Activated CD4-positive, alpha-beta T cell treated with anti-CD3 and anti-CD28 coated beads for 24 hours (primary cell): ENCODE measurements around the gene TNC.

Experiments
- DNase-seq, 2 donors: peaks; one replicate each; pipeline ENCODE4 v3.0.0-alpha.2; 2020; ENCODE audit warnings: low read depth in 2 of 2

TNC gene

GRCh38 chr9:115103746-115104477, 14.0 kb downstream of the TNC start:
- no peak for DNase-seq

- DNase-seq = no peak
These were observed 18.1 kb downstream of the TNC start for GRCh38 chr9:115099901-115100300.

DNA sequence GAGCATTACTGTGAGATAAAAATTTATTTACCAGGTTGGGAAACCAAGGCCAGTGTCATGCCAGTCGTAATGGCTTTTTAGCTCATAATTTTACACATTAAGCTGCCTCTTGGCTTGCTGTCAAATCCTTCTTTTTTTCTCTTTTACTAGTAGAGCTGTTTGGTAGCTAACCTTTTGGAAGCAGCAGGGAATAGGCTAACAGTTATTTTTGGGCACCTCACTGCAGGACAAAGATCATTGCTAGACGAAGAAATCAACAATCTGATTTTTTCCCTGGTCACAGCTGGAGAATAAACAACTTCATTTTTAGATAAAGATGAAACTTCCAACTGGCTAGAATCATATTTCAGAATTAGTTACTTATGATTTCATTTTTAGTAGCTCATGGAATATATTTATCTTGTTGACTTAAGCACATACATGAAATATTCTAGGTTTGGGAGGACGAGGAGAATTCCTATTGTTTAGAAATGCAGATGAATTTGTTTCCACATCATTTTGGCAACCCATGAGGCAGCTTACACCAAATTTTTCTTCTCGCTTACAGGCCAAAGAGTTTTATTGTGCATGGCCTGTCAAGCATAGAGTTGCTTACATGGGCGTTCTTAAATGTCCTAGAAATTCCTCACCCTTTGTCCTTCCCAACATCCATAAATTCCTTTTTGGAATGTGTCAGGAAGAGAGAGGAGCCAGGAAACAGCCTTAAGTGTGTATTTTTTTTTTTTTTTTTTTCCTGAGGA, 19.6 kb downstream of the TNC start:
- no peak for DNase-seq

DNA sequence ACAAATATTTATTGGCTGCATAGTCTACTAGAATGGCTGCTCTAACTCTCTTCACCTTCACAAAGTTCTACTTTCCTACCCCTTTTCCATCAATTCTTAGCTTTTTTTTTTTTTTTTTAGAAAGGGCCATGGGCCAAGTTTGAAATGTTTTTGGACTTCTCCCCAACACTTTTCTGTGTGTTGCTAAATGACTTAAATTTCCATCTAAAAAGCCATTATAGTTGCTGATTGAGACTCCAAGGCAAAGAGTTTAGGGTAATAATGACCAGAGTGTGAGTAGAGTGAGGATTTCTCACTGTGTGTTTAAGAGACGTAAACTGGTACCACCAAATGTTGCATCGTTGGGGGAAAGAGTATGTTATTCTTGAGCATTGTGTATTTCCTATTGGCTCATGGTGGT, 24.4 kb downstream of the TNC start:
- DNase-seq = no peak

GRCh38 chr9:115090486-115090885, 27.5 kb downstream of the TNC start:
- DNase-seq = no peak

DNA sequence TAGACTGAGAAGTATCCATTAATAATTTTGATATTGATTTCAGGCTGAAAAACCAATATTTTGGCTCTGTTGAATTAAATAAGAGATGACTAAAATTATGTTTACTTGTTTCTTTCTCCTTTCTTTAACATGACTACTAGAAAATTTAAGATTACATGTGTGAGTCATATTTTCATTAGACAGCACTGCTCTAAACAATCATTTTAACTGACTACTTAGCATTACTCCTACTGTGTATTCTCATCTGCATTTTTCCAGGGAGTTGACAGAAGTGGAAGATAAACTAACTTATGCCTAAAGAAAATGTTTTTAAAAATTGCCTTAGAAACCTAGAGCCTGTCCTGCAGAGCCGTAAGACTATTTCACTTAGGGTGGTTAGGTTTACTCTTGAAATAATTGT, 29.1 kb downstream of the TNC start:
- no peak for DNase-seq

- no peak for DNase-seq
These were observed 31.1 kb downstream of the TNC start for GRCh38 chr9:115086886-115087285.

DNA sequence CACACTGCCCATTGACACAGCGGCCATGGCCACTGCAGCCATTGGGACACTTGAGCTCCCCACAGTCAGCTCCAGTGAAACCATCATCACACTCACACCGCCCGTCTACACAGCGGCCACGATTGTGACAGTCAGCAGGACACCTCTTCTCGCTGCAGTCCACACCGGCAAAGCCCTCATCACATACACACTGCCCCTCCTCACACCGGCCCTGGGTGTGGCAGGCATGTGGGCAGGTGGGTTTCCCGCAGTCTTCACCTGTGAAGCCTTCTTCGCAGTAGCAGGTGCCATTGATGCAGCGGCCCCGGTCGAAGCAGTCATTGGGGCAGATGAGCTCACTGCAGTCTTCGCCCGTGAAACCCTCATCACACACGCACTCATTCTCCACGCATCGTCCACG, 31.5 kb downstream of the TNC start:
- no peak for DNase-seq

GRCh38 chr9:115085773-115086377, 32.1 kb downstream of the TNC start:
- DNase-seq = no peak

DNA sequence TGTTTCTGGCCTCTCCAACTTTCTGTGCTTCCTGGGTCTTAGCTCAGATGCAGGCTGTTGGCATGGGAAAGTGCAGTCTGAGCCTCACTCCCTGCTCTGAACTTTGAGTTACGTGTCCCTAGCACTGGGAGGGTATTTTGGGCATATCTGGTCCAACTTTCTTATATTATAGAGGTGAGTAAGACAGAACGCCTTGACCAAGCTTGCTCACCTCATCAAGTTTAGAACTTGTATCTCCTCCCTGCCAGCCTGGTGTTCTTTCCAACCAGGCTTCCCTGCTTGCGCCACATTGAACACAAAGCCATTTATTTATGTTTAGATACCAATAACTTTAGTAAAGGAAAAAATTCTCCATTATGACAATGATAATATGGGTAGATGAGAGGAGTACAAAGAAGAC, 33.2 kb downstream of the TNC start:
- no peak for DNase-seq

GRCh38 chr9:115084157-115084556, 33.8 kb downstream of the TNC start:
- DNase-seq = no peak

GRCh38 chr9:115080242-115080641, 37.7 kb downstream of the TNC start:
- no peak for DNase-seq

DNA sequence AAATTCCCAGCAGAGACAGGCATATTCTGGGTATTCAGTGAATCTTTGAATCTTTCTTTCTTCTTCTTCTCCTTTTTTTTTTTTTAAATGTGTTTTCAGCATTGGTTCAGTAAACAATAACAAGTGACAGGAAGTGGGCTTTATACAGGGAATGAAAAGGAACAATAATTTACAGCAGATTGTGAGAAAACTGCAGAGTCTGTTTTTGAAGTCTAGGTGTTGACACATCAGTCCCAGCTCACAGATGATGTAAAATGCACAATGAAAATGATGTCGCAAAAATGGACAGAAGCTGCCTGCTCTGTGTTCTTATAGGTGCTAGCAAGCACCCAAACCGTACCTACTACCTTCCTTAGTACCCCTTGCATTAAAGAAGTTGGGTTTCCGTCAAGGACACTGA, 38.8 kb downstream of the TNC start:
- DNase-seq = no peak

DNA sequence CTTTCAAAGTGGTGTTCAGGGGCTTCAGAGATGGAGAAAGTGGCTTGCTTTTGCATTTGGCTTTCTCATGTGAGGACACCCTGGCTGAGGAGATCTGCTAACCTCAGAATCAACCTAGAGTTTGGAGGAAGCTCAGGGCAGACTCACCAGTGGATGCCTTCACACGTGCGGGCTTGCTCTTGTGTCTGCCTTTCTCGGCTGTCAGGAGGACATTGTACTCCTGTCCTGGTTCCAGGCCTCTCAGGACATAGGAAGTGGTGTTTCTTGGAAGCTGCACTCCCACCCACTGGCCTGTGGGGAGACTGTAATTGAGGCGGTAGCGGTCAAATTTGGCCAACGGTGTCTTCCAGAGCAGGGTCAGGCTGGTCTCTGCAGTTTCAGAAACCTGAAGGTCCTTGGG, 44.5 kb downstream of the TNC start:
- DNase-seq = no peak

DNA sequence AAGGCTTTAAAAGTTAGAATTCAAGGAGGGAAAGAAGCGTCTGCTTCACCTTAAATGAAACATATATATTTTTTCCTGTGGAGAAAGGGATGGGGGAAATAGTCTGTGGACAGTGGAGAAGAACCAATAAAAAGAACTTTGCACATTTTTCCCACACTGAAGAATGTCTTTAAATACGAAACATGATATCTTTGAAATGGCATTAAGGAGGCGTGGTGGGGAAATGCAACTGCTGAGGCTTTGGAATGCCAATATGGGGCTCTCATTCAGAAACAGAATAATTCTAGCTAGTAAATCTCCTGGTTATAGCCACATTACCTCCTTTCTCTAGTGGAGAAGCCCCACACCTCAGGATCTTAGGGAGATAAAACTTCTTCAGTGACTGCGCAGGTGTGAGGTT, 46.8 kb downstream of the TNC start:
- no peak for DNase-seq

DNA sequence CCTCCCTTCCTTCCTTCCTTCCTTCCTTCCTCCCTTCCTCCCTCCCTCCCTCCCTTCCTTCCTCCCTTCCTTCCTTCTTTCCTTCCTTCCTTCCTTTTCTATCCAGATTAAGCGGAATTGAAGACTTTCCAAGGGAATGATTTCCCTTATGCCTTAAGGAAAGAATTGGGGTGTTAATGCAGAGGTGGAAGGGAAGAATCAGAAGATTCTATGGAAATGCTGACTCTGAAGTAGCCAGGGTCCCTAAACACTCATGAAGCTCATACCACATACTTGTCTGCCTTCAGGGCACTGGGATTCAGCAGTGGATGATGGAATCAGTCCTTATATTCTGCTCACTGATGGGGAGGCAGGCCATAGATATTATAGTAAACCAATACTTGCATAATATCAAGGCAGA, 48.2 kb downstream of the TNC start:
- no peak for DNase-seq

DNA sequence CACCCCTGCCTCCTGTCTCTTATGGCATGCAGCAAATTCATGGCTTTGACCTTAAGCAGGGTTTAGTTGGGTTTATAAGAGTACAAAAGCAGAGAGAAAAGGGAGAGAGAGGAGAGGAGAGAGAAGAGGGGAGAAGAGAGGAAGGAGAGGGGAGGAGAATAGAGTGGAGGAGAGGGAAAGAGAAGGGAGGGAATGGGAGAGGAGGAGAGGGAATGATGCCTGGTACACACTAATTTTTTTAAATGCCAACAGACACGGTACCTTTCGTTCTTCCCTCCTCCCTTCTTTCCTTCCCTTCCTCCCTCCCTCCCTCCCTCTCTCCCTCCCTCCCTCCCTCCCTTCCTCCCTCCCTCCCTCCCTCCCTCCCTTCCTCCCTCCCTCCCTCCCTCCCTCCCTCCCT, 48.7 kb downstream of the TNC start:
- DNase-seq = no peak

GRCh38 chr9:115068031-115068430, 49.9 kb downstream of the TNC start:
- DNase-seq = no peak

DNA sequence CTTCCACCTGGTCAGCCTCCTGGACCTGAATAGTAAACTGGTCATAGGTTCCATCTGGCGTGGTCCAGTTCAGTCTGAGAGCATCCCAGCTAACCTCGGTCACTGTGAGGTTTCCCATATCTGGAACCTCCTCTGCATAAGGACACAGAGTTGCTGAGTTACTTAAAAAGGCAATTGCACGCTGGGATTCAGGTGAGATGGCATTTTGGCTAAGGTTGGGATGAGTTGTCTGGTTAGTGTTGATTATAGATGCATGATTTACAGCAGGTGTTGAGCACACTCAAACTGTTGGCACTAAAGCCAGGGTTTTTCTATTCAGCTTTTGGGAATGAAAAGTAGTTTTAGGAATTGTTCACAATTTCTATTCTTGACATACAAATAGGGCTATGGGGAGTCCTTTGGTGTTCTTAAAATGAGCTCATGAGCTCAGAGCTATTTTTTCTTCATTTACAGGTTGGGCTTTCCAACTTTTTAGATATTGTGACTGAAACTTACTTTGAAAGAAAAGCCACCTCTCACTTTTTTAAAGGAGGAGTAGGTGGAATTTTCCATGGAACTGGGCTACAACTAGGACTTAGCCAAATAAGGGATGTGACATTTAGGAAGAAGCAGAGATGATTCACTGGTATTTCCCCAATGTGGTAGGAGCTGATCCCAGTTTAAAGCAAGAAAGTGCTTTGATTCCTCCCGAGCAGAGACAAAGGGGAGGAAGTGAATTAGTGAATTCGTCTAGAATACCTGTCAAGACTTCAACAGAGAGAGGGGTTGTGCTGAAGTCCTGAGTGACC, 54.7 kb downstream of the TNC start:
- DNase-seq = no peak

DNA sequence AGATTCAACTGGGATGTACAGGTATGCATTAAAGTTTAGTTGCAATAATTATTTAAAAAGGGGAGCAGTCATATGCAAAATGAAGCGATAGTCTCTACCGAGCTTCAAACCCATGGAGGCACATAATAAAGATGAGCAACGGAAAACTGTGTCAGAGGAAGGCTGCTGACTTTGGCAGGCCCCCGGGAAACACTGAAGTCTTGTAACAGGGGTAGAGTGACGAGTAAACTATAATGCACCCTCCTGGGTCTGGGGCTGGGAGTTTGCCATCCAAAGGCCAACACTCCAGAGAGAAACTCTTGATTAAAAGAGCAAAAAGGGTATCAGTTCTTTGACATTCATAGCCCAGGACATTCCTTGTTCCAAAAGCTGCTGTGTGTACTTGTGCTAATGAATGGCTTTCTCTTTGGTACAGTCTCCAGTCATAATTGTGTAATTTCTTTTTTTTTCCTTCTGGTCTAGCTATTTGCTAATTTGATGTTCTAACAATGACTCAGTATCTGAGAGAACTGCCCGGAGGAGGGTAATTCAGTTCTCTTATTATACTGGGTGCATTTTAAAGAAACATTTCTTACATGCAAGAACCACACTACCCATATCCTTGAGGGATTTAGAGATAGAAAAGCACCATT, 59.2 kb downstream of the TNC start:
- DNase-seq = no peak

GRCh38 chr9:115058175-115058574, 59.8 kb downstream of the TNC start:
- no peak for DNase-seq

DNA sequence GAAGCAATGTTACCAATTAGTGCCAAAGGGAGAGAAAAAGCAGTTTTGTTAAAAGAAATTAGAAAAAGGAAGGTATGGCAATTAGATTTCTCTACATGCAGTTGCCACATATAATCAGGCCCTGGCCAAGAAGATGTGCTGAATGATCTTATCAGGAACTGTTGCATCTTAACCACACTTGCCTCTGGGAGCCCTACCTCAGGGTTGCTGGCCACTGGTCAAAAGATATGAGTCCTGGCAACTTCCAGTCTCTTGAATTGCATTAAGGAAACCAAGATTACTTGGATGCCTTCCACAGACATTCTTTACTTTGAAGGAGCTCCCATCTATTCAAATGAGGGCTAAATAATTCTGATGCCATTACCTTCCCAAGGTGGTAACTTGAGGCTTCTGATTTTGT, 60.4 kb downstream of the TNC start:
- DNase-seq = no peak
